Stimulated activated CD4-positive, alpha-beta T cell treated with anti-CD3 and anti-CD28 coated beads, Interleukin-15, amount 100 ng/mL, for 48 hours (primary cell): ENCODE measurements around the gene PELO.
"Not testable (repeated sequence)": the region's sequence is repeated elsewhere in the genome, so short reads cannot be mapped to it uniquely, and the experiment has no call there.

Experiments
- DNase-seq, 2 donors: peaks; one replicate each; pipeline ENCODE4 v3.0.0-alpha.2; 2020; ENCODE audit warnings: low read depth in 2 of 2

The PELO gene

DNA sequence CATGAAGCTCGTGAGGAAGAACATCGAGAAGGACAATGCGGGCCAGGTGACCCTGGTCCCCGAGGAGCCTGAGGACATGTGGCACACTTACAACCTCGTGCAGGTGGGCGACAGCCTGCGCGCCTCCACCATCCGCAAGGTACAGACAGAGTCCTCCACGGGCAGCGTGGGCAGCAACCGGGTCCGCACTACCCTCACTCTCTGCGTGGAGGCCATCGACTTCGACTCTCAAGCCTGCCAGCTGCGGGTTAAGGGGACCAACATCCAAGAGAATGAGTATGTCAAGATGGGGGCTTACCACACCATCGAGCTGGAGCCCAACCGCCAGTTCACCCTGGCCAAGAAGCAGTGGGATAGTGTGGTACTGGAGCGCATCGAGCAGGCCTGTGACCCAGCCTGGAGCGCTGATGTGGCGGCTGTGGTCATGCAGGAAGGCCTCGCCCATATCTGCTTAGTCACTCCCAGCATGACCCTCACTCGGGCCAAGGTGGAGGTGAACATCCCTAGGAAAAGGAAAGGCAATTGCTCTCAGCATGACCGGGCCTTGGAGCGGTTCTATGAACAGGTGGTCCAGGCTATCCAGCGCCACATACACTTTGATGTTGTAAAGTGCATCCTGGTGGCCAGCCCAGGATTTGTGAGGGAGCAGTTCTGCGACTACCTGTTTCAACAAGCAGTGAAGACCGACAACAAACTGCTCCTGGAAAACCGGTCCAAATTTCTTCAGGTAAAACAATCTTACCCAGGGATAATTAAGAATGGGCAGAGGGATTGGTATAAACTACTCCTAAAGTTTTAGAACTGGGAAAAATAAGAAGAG is 12.9 kb downstream of the PELO start:
- DNase-seq, result peak; percentile 38 to 42

GRCh38 chr5:52801329-52801728 is 13.6 kb downstream of the PELO start:
- no peak for DNase-seq

- no peak for DNase-seq
These were observed 14.7 kb downstream of the PELO start for GRCh38 chr5:52802272-52802973.

DNA sequence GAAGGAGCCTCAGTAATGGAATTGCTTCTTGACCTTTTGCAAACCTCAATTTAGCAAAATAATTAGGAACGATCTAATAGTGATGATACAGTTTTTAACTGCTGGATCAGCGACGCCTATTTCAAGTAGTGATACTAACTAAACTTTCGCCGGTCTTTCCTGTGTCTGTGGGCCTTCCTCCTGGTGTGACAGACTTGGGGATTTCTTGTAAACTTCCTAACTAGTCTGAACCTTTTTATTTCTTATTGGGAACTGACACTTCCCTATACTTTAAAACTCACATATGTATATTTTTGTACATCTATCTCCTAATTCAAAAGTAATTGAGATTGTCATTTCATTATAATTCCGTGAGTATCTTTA is 15.2 kb downstream of the PELO start:
- no peak for DNase-seq

DNA sequence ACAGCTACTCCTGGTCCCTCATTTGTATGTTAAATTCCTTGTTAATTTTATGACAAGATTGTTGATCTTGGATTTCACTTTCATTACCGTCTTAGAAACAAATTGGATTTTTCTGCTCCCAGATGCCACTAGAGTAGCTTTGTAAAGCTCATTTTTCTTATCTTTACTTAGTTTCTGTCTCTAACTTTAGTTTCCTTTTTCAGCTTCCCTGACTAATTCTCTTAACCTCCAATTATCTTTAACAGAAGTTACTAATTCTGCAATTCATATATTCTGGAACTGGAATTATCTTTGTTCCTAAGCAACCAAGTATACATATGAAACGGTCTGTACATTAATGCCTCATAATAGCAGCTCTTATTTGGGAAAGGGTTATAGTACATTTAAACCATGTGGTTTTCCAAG is 16.7 kb downstream of the PELO start:
- DNase-seq, result no peak

GRCh38 chr5:52804981-52805380 is 17.3 kb downstream of the PELO start:
- DNase-seq, result no peak

DNA sequence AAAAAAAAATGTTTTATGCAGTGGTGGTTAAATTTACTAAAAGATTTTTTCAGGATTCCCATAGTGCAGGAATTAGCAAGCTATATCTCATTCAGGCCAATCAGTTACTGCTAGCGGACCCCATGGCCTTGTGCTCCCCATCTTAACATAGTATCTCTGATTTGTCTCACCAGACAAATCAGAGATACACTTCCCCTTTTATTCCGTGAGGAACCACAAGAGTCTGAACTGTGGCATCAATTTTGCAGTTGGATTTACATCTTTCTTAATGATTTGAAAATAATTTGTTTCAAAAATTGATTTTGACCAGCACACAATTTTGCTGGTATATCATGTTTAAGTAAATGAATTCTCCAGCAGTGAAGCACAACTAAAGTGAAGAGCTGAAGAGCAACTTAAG is 17.9 kb downstream of the PELO start:
- DNase-seq, result no peak

DNA sequence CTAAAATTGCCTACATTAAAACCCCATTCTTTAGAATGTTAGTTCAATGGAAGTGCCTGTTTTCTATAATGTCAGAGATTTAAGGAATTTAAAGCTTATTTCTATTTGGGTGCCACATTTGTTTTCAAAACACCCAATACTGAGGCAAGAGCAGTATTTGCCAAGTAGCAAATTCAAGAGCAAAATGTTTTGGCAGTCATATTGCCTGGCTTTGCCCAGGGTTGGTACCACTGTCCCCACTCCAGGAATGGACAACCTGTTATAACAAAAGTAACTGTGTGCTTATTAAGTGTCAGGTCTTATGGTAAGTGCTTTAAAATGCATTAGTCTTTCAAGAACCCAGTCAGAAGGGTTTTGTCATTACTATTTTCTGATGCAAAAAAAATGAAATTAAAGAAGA is 19.3 kb downstream of the PELO start:
- no peak for DNase-seq

GRCh38 chr5:52807723-52808122 is 20.0 kb downstream of the PELO start:
- DNase-seq, result no peak

DNA sequence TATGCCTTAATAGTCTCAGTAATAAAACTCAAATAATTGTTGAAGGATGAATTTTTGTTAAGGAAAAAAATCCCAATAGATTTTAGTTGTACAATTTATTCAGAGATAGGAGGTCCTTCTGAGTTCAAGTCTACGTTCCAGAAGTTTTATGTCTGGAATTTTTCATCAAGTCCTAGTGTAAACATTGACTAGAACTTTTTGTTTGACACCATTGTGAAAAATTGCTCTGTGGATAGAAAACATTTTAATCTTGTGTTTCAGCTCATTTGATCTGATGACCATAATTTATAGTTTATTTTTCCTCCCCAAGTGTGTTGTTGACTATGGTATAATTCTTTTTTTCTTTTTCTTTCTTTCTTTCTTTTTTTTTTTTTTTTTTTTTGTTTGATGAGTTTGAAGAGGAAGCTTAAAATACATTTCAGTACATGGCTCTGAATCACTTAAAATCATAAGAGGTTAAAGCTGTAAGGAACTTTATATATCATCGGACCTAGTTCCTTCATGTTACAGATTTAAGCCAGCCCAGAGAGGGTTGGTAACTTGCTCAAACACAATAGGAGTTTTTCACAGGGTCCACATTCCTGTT is 20.7 kb downstream of the PELO start:
- DNase-seq, result no peak

DNA sequence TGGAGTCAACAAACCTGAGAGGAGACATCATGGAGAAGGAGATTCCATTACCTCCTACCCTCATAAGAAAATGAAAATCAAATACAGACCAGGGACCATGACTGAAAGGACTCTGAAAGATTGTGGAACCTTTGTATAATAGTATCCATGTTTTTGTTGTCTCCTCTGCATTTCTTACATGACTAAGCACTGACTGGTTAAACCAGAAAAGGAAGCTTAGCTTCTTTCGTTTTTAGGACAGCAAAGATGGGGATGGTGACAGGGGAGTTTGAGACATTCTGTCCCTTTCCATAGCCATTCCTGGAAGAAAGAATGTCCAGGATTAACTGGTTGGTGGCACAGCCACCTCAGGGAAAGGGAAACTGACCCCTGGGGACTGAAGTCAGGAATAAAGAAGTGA is 22.2 kb downstream of the PELO start:
- DNase-seq, result no peak

GRCh38 chr5:52810426-52810825 is 22.7 kb downstream of the PELO start:
- DNase-seq, result no peak

- no peak for DNase-seq
These were observed 23.5 kb downstream of the PELO start for GRCh38 chr5:52811067-52811749.

DNA sequence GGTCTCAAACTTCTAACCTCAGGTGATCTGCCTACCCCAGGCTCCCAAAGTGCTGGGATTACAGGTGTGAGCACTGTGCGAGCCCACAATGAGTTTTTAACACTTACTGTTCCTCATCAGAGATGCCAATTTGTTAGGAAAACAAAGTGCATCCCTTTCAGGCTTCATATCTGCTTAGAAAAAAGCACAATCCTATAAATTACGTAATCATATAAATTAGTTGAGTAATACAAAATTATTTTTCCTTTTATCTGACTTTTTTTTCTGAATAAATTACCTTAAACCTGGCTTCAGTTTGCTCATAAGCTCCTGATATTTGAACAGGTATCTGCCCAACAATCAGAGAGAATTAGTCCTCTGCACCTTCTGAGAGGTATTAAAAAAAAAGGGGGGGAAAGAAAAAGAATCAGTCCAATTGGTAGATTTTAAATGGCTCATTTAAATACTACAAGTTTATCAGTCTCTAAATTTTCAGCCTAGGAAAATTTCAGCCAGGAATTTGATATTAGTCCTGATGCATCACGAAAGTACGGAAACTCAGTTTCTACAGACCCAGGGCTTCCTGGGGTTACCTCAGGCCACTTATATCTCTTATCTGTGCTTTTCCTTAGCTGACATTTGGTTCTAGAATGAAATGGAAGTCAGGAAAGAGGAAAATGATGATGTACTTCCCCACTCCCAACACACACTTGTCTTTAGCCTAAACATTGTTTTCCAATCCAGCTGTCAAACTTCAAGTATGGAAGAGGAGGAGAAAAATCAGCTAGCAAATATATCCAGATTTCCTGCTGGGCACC is 26.8 kb downstream of the PELO start:
- DNase-seq, result no peak

- DNase-seq, result no peak
These were observed 30.1 kb downstream of the PELO start for GRCh38 chr5:52817818-52818217.

DNA sequence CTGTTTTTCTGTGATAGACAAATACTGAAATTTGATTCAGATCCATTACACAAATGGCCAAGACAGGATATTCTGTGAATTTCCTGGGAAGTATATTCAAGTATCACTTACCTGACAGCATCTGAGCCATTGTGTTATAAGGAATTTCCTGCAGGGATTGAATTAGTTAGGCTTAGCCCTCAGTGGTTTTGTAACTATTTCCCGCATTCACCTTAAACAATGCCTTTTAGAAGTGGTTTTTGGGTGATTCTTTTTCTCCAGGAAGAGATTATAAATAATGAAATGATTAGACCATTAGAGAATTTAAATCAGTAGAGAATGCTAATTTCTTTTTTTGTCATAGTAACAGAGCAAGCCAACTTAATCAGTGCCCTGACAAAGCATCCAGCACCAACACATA is 30.6 kb downstream of the PELO start:
- no peak for DNase-seq

DNA sequence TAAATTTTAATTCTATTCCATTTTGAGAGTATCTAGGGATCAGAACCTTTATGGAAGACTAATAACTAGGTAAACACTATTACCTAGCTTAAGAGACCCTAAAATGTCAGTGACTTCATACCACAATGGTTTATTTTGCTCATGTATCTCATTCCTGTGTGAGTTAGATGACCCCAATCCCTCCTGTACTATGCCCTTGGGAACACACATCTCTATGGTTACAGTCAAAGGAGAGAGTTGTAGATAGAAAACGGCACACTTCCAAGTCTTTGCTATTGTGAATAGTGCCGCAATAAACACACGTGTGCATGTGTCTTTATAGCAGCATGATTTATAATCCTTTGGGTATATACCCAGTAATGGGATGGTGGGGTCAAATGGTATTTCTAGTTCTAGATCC is 31.1 kb downstream of the PELO start:
- DNase-seq, result not testable (repeated sequence)

- DNase-seq, result no peak
These were observed 34.2 kb downstream of the PELO start for GRCh38 chr5:52821901-52822300.

- no peak for DNase-seq
These were observed 34.7 kb downstream of the PELO start for GRCh38 chr5:52822437-52822836.

- no peak for DNase-seq
These were observed 37.1 kb downstream of the PELO start for GRCh38 chr5:52824827-52825226.

- DNase-seq, result no peak
These were observed 38.1 kb downstream of the PELO start for GRCh38 chr5:52825826-52826225.

- no peak for DNase-seq
These were observed 40.1 kb downstream of the PELO start for GRCh38 chr5:52827815-52828214.
